ENCODE results near the gene FGFRL1.

Gene FGFRL1

GRCh38 chr4:1056671-1057402, 45.4 kb downstream of the FGFRL1 start:
- H3K4me3 ChIP-seq (IDR thresholded peaks at IDR 0.05; ENCODE audit: insufficient read depth, low read depth, low read length) = no peak overlapping the region
- no peak overlapping the region for H3K27ac ChIP-seq
- no peak overlapping the region for H3K9ac ChIP-seq
- TF ChIP-seq CTCF (conservative IDR thresholded peaks at IDR 0.05; ENCODE audit: low read depth, low read length) = no peak
- H3K27me3 ChIP-seq (ENCODE audit: insufficient read depth, low read depth) = peaks cover 48% of the 10 kb centered on the region; the same call in 1 of the 2 replicates
- no peaks in the 10 kb centered on the region for H3K79me2 ChIP-seq (ENCODE audit: insufficient read depth, low read depth)
- no peak overlapping the region for H3K4me2 ChIP-seq
- no peaks in the 10 kb centered on the region for H4K20me1 ChIP-seq (ENCODE audit: insufficient read depth)
- no peak overlapping the region for H2AFZ ChIP-seq (ENCODE audit: low read depth)
- no peaks in the 10 kb centered on the region for H3K4me1 ChIP-seq (ENCODE audit: low read depth, poor library complexity, severe bottlenecking)
- H3K36me3 ChIP-seq (ENCODE audit: insufficient read depth) = no peaks in the 10 kb centered on the region

- Histone ChIP-seq H3K4me3 (IDR thresholded peaks at IDR 0.05; ENCODE audit: insufficient read depth, low read depth, low read length) (no peak overlapping the region), H3K27ac (no peak overlapping the region), H3K4me1 (ENCODE audit: low read depth, poor library complexity, severe bottlenecking) (no peaks in the 10 kb centered on the region), H3K27me3 (ENCODE audit: insufficient read depth, low read depth) (peaks cover 46% of the 10 kb centered on the region; the same call in 1 of the 2 replicates), H4K20me1 (ENCODE audit: insufficient read depth) (no peaks in the 10 kb centered on the region), H3K36me3 (ENCODE audit: insufficient read depth) (no peaks in the 10 kb centered on the region), H3K79me2 (ENCODE audit: insufficient read depth, low read depth) (no peaks in the 10 kb centered on the region), H3K4me2 (no peak overlapping the region), H2AFZ (ENCODE audit: low read depth) (no peak overlapping the region), H3K9ac (no peak overlapping the region)
- TF ChIP-seq CTCF (conservative IDR thresholded peaks at IDR 0.05; ENCODE audit: low read depth, low read length) = no peak
These were observed 45.9 kb downstream of the FGFRL1 start for GRCh38 chr4:1057403-1057745.

GRCh38 chr4:1058198-1058996, 47.0 kb downstream of the FGFRL1 start:
- Histone ChIP-seq H3K27me3 (ENCODE audit: insufficient read depth, low read depth) (peaks cover 38% of the 10 kb centered on the region; the same call in 1 of the 2 replicates), H3K36me3 (ENCODE audit: insufficient read depth) (no peaks in the 10 kb centered on the region), H3K27ac (no peak overlapping the region), H3K4me2 (no peak overlapping the region), H3K9ac (no peak overlapping the region), H4K20me1 (ENCODE audit: insufficient read depth) (no peaks in the 10 kb centered on the region), H3K79me2 (ENCODE audit: insufficient read depth, low read depth) (no peaks in the 10 kb centered on the region), H3K4me1 (ENCODE audit: low read depth, poor library complexity, severe bottlenecking) (no peaks in the 10 kb centered on the region), H3K4me3 (IDR thresholded peaks at IDR 0.05; ENCODE audit: insufficient read depth, low read depth, low read length) (no peak overlapping the region), H2AFZ (ENCODE audit: low read depth) (no peak overlapping the region)
- no peak for TF ChIP-seq CTCF (conservative IDR thresholded peaks at IDR 0.05; ENCODE audit: low read depth, low read length)

GRCh38 chr4:1058997-1059665, 47.7 kb downstream of the FGFRL1 start:
- no peak overlapping the region for H2AFZ ChIP-seq (ENCODE audit: low read depth)
- no peaks in the 10 kb centered on the region for H4K20me1 ChIP-seq (ENCODE audit: insufficient read depth)
- no peaks in the 10 kb centered on the region for H3K79me2 ChIP-seq (ENCODE audit: insufficient read depth, low read depth)
- no peak overlapping the region for H3K4me3 ChIP-seq (IDR thresholded peaks at IDR 0.05; ENCODE audit: insufficient read depth, low read depth, low read length)
- H3K27ac ChIP-seq = no peak overlapping the region
- no peak overlapping the region for H3K9ac ChIP-seq
- no peak overlapping the region for H3K4me2 ChIP-seq
- no peaks in the 10 kb centered on the region for H3K36me3 ChIP-seq (ENCODE audit: insufficient read depth)
- H3K27me3 ChIP-seq (ENCODE audit: insufficient read depth, low read depth) = peaks cover 38% of the 10 kb centered on the region; the same call in 1 of the 2 replicates
- H3K4me1 ChIP-seq (ENCODE audit: low read depth, poor library complexity, severe bottlenecking) = no peaks in the 10 kb centered on the region
- TF ChIP-seq CTCF (conservative IDR thresholded peaks at IDR 0.05; ENCODE audit: low read depth, low read length) = no peak
